HG02884 (cell line): ENCODE results near the gene PKNOX2.
A peak's percentile ranks its signal among the peaks of the same experiment; 100 is the strongest.

Experiments used
- ATAC-seq: cut with Tn5 transposase; IDR thresholded peaks from one replicate; pipeline ENCODE4 v1.9.1; 2021; ENCODE audit warnings: mild to moderate bottlenecking, moderate library complexity; ENCODE audit not compliant: unreplicated experiment

Gene PKNOX2

DNA sequence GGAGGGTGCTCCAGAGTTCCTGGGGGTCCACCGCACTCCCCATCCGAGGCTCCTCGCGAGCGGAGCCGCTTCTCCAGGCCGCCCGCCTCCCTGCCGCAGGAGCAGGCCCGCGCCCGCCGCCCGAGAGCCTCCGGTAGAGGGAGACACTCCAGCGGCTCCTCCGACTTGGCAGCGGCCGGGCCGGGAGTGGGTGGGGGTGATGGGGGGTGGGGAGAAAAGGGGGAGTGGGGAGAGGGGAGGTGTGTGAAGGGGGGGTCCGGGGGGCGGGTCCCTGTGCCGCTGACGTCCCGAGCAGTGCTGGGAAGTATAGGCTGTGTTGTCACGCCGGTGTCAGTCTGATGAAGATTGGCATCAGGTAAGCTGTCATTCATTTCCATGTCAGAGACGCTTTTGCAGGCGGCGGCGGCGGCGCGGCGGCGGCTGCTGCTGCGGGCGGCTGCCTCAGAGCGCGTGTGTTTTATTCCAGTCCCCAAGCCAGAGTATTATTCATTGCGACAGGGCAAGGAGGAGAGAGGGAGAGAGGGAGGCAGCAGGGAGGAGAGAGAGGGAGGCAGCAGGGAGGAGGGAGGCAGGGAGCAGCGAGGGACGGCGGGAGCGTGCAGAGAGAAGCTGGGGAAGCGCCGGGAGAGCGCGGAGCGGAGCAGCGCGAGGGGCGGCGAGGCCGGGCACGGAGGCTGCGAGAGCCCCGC is at the start of gene PKNOX2:
PKNOX2 (plus strand) TSS at position 330 of the 689 bp plus-strand sequence. CDS start 186,555 bp downstream, outside the sequence.
- no peak for ATAC-seq

GRCh38 chr11:125117429-125117828 is 47.1 kb upstream of the PKNOX2 start:
- ATAC-seq: no peak

DNA sequence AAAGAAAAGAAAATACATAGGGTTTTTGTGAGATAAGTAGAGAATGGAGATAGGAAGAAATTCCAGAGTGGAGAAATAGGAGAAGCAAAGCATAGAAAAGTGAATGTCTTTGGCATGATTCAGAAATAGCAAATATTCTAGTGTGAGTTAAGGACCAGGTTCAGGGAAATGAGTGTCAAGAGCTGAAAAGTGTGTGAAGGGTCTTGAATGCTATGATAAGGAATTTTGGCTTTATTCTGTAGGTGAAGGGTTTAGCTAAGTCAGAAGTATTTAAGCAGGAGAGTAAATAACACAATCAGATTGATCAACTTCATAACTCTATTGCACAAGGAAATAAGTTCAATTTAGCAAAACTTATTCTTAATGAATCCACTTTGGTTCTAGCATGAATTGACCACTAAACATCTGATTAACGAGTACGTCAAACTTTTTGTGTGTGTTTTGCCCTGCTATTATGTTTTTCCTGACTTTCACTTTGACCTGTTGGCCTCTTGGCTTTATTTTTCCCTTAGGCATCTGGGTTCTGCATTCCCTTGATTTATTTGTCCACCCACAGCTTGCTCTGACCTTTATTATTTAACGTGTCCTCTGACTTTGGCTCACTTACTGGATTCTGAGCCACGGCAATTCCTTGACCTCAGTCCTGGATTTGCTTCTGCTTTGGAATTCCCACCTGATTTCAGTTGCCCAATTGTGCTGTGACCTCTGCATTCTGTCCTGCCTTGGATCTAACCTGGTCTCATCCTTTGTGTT is 41.2 kb upstream of the PKNOX2 start:
- ATAC-seq: no peak

DNA sequence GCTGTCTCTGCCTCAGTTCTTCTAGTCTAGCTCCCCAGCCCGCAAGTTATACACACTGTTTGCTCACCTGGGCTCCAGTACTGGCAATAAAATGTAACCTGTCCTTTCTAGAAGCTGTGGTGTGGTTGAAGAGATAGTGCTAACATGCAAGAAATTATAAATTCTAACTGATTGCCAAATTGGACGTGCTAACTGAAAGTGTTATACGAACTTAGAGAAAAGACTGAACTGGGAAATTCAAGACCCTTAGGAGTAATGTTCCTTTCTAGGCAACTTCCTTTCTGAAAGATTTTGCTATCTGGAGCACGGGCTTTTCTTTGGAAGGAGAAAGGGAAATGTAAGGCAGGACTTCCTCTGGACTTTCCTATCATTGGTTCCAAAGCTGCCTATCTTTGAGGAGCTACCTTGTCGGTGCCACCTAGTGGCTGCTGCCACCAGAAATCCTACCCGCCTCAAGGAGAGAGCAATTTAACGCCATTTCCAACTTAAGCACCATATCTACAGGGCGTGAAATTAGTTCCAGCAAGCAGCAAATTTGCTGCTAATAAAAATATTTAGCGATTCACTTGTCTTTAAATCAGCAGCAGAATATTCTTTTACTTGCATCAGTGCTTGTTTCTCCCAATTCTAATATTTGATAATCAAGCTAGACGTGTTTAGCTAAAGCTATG is 40.5 kb upstream of the PKNOX2 start:
- ATAC-seq: peak; percentile 60

DNA sequence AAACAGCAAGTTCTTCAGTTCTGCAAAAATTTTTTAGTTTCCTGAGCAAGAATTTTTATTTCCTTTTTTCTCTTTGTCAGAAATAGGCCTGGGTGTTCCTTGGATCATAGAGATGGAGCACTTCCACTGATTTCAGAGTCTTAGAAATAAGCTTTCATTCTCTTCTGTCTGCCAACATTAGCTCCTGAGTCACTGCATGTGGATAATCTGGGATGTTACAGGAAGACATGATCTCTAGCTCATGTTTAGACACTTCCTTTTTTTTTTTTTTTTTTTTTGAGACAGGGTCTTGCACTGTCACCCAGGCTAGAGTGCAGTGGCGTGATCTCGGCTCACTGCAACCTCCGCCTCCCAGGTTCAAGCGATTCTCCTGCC is 39.9 kb upstream of the PKNOX2 start:
- ATAC-seq: no peak

- no peak for ATAC-seq
Observed at GRCh38 chr11:125128450-125128849, 36.1 kb upstream of the PKNOX2 start.

GRCh38 chr11:125129316-125129993 is 35.1 kb upstream of the PKNOX2 start:
- no peak for ATAC-seq

DNA sequence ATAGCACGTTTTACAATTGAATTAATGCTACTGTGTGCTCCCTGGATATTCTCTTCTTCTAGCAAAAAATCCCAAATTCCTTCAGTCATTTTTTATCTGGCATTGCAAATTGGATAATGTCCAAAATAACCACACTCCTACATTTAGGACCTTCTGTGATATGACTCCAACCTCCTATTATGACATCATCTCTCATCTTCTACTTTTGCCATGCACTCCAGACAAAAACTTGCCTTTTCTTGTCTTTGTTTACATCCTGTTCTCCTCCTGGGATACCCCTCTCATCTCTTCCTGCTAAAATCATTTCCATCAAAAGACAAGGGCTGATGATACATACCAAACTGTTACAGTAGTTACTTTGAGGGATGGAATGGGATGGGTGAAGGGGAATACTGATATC is 32.5 kb upstream of the PKNOX2 start:
- no peak for ATAC-seq

GRCh38 chr11:125132596-125132995 is 32.0 kb upstream of the PKNOX2 start:
- ATAC-seq: no peak

GRCh38 chr11:125136001-125136400 is 28.6 kb upstream of the PKNOX2 start:
- ATAC-seq: no peak

GRCh38 chr11:125138966-125139365 is 25.6 kb upstream of the PKNOX2 start:
- no peak for ATAC-seq

DNA sequence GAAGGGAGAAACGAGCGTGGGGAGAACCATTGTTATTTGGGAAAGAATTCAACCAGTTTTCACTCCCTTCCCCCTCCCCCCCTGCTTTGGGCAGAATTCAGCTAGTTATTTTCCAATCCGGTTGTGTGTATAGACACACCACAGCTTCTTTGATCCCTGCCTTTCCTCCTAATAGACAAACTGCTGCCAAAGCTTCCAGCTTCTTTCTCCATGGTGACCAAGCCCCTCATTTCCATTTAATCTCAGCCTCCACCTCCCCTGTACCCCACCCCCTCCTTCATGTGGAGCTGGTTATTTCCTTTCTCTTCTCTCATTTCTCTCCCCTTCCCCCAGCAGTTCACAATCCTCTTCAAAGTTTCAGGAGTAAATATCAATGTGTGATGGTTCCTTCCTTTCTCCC is 24.8 kb upstream of the PKNOX2 start:
- ATAC-seq: no peak

DNA sequence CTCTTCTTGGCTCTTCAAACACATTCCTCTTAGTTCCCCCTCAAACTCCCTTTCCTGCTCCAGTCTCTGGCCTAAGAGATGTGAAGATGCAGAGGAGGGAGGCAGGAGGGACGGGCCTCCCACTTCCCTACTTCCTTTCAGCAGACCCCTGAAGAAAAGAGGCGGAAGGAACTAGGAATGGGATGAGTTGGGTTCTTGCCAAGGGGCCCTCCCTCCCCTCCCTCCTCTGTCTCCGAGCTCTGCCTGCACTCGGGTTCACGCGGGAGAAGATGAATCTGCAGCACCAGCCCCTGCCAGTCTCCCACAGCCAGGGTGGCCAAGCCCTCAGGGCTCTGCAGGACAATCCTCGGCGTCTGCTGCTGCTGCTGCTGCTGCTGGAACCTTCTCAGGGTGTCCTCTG is 24.3 kb upstream of the PKNOX2 start:
- no peak for ATAC-seq

DNA sequence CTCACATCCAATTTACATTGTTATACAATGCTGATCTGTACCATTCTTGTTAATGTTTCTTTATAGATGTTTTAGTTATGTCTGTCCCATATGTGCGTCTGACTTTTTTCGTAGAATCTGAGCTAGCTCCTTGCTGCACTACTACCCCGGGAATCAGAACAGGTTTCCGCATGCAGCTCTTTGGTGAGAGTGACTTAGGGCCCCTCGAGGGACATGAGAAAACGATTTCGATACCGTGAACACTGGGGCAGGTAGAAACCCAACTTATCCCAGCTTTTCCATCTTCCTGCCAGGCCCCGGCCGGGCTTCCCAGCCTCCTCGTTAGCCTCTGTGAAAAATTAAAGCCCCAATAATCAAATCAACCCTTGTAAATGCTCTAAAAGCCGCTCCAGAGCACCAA is 23.4 kb upstream of the PKNOX2 start:
- no peak for ATAC-seq

DNA sequence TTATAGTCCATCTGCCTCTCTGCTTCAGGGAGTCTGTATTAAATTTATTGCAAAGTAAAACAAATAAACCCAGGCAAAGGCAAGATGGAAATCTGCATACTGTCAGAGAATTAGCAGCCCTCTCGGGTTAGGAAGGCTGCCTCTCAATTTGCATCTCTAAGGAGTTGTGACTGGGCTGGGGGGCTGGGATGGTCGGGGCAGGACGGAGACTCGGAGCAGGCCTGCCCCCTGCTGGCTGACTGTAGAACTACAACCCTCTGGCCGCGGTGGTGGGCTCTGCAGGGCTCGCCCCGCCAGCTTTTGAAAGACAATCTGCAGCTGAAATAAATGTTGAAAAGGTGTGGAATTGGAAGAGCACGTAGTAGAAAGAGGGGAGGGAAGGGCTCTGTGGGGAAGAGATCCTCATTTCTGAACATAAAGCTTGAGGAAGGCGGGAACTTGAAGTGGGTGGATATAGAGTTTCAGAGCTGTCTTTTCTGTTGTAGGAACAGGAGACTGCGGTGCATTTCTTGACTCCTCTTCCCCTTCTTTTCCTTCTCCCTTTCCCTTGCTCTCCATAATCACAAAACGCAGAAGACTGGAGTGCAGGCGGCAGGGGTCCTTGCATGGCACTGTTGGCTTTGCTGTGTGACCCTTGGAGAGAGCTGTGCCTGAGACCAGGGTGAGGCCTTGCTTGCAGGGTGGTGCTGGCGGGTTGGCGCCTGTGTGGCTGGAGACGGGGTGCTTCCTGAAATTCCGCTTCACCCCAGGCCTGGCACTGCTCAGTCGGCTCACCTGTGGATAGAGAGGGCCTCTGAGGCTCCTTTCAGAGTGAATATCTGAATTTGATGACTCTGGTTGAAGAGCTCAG is 22.6 kb upstream of the PKNOX2 start:
- ATAC-seq: peak; percentile 74

GRCh38 chr11:125146232-125146631 is 18.3 kb upstream of the PKNOX2 start:
- ATAC-seq: no peak

- ATAC-seq: no peak
Observed at GRCh38 chr11:125147280-125147679, 17.3 kb upstream of the PKNOX2 start.

DNA sequence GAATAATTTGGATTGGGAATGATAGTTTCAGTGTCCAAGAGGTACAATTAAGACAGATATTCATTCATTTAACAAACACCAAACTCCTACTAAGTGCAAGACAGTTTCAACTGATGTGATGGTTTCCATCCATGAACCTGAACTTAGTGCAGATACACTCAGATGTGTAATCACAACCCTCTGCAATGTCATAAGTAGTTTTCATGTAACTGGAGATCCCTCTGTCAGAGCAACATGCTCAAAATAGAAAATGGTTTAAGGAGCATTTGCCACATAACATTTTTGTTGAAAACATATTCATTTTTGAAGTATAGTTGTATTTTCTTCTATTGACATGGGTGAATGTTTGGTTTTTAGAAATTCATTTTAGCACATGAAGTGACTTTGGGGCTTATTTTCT is 16.5 kb upstream of the PKNOX2 start:
- ATAC-seq: no peak

GRCh38 chr11:125148743-125149142 is 15.8 kb upstream of the PKNOX2 start:
- no peak for ATAC-seq

- no peak for ATAC-seq
Observed at GRCh38 chr11:125153837-125154236, 10.7 kb upstream of the PKNOX2 start.
